ENCODE data around the gene SRCAP. TPM values are rescaled to one million over a fixed set of nuclear protein-coding genes. Genes with fewer than 3 reads are reported as not detected.
A peak's percentile ranks its signal among the peaks of the same experiment; 100 is the strongest.

Gene SRCAP
- total RNA-seq, 1 experiment from 2014 or later: 46.2 TPM

Small RNAs within 50 kb of the gene (small RNA-seq; reads per million reads assigned to genes)
- not detected for gene RNU6-1043P
- not detected for gene RNU6-416P
- gene SNORA30: 4.9 reads per million, percentile 82 among the genes with 10 or more reads in this experiment

Other genes with a start within 250 kb of the SRCAP start
- not detected in 2 replicates for gene ITGAL, start 226.4 kb upstream of the SRCAP start, total RNA-seq (2014; rRNA removed; shearing (Covaris generic))
- gene ZNF768, start 172.6 kb upstream of the SRCAP start, total RNA-seq (2014; rRNA removed; shearing (Covaris generic)): 47.1 and 47.9 TPM in 2 replicates
- 7.9 and 8.8 TPM in 2 replicates for gene ZNF747, start 164.3 kb upstream of the SRCAP start, total RNA-seq (2014; rRNA removed; shearing (Covaris generic))
- 8.3 and 9.9 TPM in 2 replicates for gene ZNF764, start 140.8 kb upstream of the SRCAP start, total RNA-seq (2014; rRNA removed; shearing (Covaris generic))
- gene ZNF688, start 127.5 kb upstream of the SRCAP start, total RNA-seq (2014; rRNA removed; shearing (Covaris generic)): 5.7 and 7.5 TPM in 2 replicates
- 7.7 and 12.2 TPM in 2 replicates for gene ZNF785, start 113.5 kb upstream of the SRCAP start, total RNA-seq (2014; rRNA removed; shearing (Covaris generic))
- 4.9 and 7.7 TPM in 2 replicates for gene ZNF689, start 88.8 kb upstream of the SRCAP start, total RNA-seq (2014; rRNA removed; shearing (Covaris generic))
- 20.8 and 22.9 TPM in 2 replicates for gene PRR14, start 48.2 kb upstream of the SRCAP start, total RNA-seq (2014; rRNA removed; shearing (Covaris generic))
- 33.6 and 38.0 TPM in 2 replicates for gene FBRS, start 40.7 kb upstream of the SRCAP start, total RNA-seq (2014; rRNA removed; shearing (Covaris generic))
- gene PHKG2, start 49.3 kb downstream of the SRCAP start, total RNA-seq (2014; rRNA removed; shearing (Covaris generic)): 58.3 and 69.5 TPM in 2 replicates
- 13.5 and 23.4 TPM in 2 replicates for gene CFAP119, start 62.9 kb downstream of the SRCAP start, total RNA-seq (2014; rRNA removed; shearing (Covaris generic))
- gene RNF40, start 63.2 kb downstream of the SRCAP start, total RNA-seq (2014; rRNA removed; shearing (Covaris generic)): 99.7 and 109 TPM in 2 replicates
- 19.8 and 21.3 TPM in 2 replicates for gene ZNF629, start 88.0 kb downstream of the SRCAP start, total RNA-seq (2014; rRNA removed; shearing (Covaris generic))
- 28.3 and 34.3 TPM in 2 replicates for gene BCL7C, start 194.9 kb downstream of the SRCAP start, total RNA-seq (2014; rRNA removed; shearing (Covaris generic))
- gene CTF1, start 197.4 kb downstream of the SRCAP start, total RNA-seq (2014; rRNA removed; shearing (Covaris generic)): not detected in 2 replicates
- 42.6 and 43.3 TPM in 2 replicates for gene FBXL19, start 224.4 kb downstream of the SRCAP start, total RNA-seq (2014; rRNA removed; shearing (Covaris generic))
- 16.9 and 22.9 TPM in 2 replicates for gene ORAI3, start 249.9 kb downstream of the SRCAP start, total RNA-seq (2014; rRNA removed; shearing (Covaris generic))

Measured in HT-29 (cell line).